Esophagus (tissue), 2 donors: ENCODE results near the gene SHISAL2A. TPM values are rescaled to one million over a fixed set of nuclear protein-coding genes. Genes with fewer than 3 reads are reported as not detected.
"Not testable (repeated sequence)": the region's sequence is repeated elsewhere in the genome, so short reads cannot be mapped to it uniquely, and the experiment has no call there.

Experiments
- H3K27ac ChIP-seq, 2 donors: one replicate each; pipeline ENCODE4 v1.5.1; 2013; ENCODE audit warnings: low read depth in 2 of 2, mild to moderate bottlenecking in 2 of 2, inconsistent platforms in 1 of 2, low read length in 1 of 2, moderate library complexity in 1 of 2
- H3K27me3 ChIP-seq, 2 donors: one replicate each; pipeline ENCODE4 v1.6.1; 2013; ENCODE audit warnings: low read length in 2 of 2, control low read depth in 1 of 2, mild to moderate bottlenecking in 1 of 2; ENCODE audit not compliant: insufficient read depth in 2 of 2, control insufficient read depth in 1 of 2
- H3K36me3 ChIP-seq, 2 donors: one replicate each; pipeline ENCODE4 v1.6.1; 2013; ENCODE audit warnings: low read length in 1 of 2; ENCODE audit not compliant: control insufficient read depth in 2 of 2, insufficient read depth in 2 of 2
- H3K4me1 ChIP-seq, 2 donors: one replicate each; pipeline ENCODE4 v1.6.1; 2013; ENCODE audit warnings: low read length in 1 of 2; ENCODE audit not compliant: control insufficient read depth in 2 of 2, insufficient read depth in 2 of 2
- H3K4me3 ChIP-seq, 2 donors: one replicate each; pipeline ENCODE4 v1.5.1; 2013; ENCODE audit warnings: low read length in 2 of 2, mild to moderate bottlenecking in 2 of 2, low read depth in 1 of 2, moderate library complexity in 1 of 2
- H3K9me3 ChIP-seq, 2 donors: one replicate each; pipeline ENCODE4 v1.6.1; 2013; ENCODE audit warnings: mild to moderate bottlenecking in 2 of 2, low read depth in 1 of 2, low read length in 1 of 2, moderate library complexity in 1 of 2; ENCODE audit not compliant: control insufficient read depth in 2 of 2, insufficient read depth in 1 of 2
- WGBS, 2 donors: extraction: QIAGEN DNeasy Blood & Tissue Kit; methylation state at CpG; one replicate each; pipeline ENCODE4 v1.1.7; 2013; 5-methylcytosine and 5-hydroxymethylcytosine counted together
- polyA plus RNA-seq, 2 donors: library from polyadenylated mRNA; stranded (reverse); fragments of 200-250 nt; gene quantifications; one replicate each; pipeline ENCODE4 v1.2.3, GENCODE V29; 2013
- donor health status: healthy with polysubstance abuse.
- donor health status: Bipolar disorder and iron deficiency.

Gene SHISAL2A
- polyA plus RNA-seq, 2 donors = 0.16 to 0.20 TPM

- no peak overlapping the region for H3K27ac ChIP-seq
- no peaks in the 10 kb centered on the region for H3K4me1 ChIP-seq
- H3K27me3 ChIP-seq = no peaks in the 10 kb centered on the region
- H3K36me3 ChIP-seq = peaks cover 3 to 6% of the 10 kb centered on the region in 2 donors
- WGBS, 2 donors = 93 to 95% methylated on average over 5 of the region's 5 CpGs
- no peak overlapping the region for H3K4me3 ChIP-seq
- no peaks in the 10 kb centered on the region for H3K9me3 ChIP-seq
These were observed 53.9 kb downstream of the SHISAL2A start for GRCh38 chr1:52686830-52687229.

- no peaks in the 10 kb centered on the region for H3K4me1 ChIP-seq
- no peak overlapping the region for H3K27ac ChIP-seq
- H3K36me3 ChIP-seq = peaks cover 10 to 11% of the 10 kb centered on the region in 2 donors
- H3K9me3 ChIP-seq = no peaks in the 10 kb centered on the region
- WGBS, 2 donors = 98 to 99% methylated on average over 3 of the region's 3 CpGs
- H3K27me3 ChIP-seq = no peaks in the 10 kb centered on the region
- no peak overlapping the region for H3K4me3 ChIP-seq
These were observed 58.9 kb downstream of the SHISAL2A start for GRCh38 chr1:52691821-52692220.

GRCh38 chr1:52692697-52693096, 59.7 kb downstream of the SHISAL2A start:
- 94 to 98% methylated on average over 4 of the region's 4 CpGs for whole genome bisulfite sequencing, 2 donors
- Histone ChIP-seq H3K4me1 (no peaks in the 10 kb centered on the region), H3K4me3 (no peak overlapping the region), H3K27me3 (no peaks in the 10 kb centered on the region), H3K9me3 (no peaks in the 10 kb centered on the region), H3K36me3 (peaks cover 8 to 10% of the 10 kb centered on the region in 2 donors), H3K27ac (no peak overlapping the region)

GRCh38 chr1:52693351-52693750, 60.4 kb downstream of the SHISAL2A start:
- H3K27me3 ChIP-seq, H3K4me3 ChIP-seq, H3K4me1 ChIP-seq, H3K36me3 ChIP-seq, H3K9me3 ChIP-seq, H3K27ac ChIP-seq: not testable (repeated sequence)
- 92 to 99% methylated on average over 10 of the region's 10 CpGs for WGBS, 2 donors

GRCh38 chr1:52693843-52694242, 60.9 kb downstream of the SHISAL2A start:
- no peaks in the 10 kb centered on the region for H3K9me3 ChIP-seq
- WGBS, 2 donors = 100% methylated on average over 1 of the region's 1 CpG

GRCh38 chr1:52695627-52696026, 62.7 kb downstream of the SHISAL2A start:
- Histone ChIP-seq H3K4me3 (no peak overlapping the region), H3K9me3 (no peaks in the 10 kb centered on the region), H3K4me1 (no peaks in the 10 kb centered on the region), H3K27me3 (no peaks in the 10 kb centered on the region), H3K36me3 (peaks cover 5 to 7% of the 10 kb centered on the region in 2 donors), H3K27ac (no peak overlapping the region)
- WGBS, 2 donors = 95 to 96% methylated on average over 7 of the region's 7 CpGs

More at GRCh38 chr1:52693843-52694242, 60.9 kb downstream of the SHISAL2A start:
- Histone ChIP-seq H3K27me3 (no peaks in the 10 kb centered on the region), H3K36me3 (peaks cover 5 to 7% of the 10 kb centered on the region in 2 donors), H3K4me1 (no peaks in the 10 kb centered on the region), H3K27ac (no peak overlapping the region), H3K4me3 (no peak overlapping the region)

GRCh38 chr1:52697795-52698674, 65.1 kb downstream of the SHISAL2A start, which contains the start of gene COA7:
Gene COA7, minus strand, starts transcription at chr1:52698347. Its CDS starts 21 bp downstream, at chr1:52698326.
- no peaks in the 10 kb centered on the region for H3K9me3 ChIP-seq
- peak within 1 kb of the TSS; percentile 76 to 86 for H3K4me3 ChIP-seq
- 2% methylated on average over 58 to 68 of the region's 68 CpGs for WGBS, 2 donors
- no peaks in the 10 kb centered on the region for H3K4me1 ChIP-seq
- peak within 1 kb of the TSS; percentile 82 to 91 for H3K27ac ChIP-seq
- H3K36me3 ChIP-seq = no peaks in the 10 kb centered on the region
- no peaks in the 10 kb centered on the region for H3K27me3 ChIP-seq

GRCh38 chr1:52702886-52703787, 70.2 kb downstream of the SHISAL2A start:
- Histone ChIP-seq H3K27ac (peak overlapping the region; percentile 82 to 96), H3K9me3 (no peaks in the 10 kb centered on the region), H3K4me1 (no peaks in the 10 kb centered on the region), H3K36me3 (no peaks in the 10 kb centered on the region), H3K4me3 (peak overlapping the region; percentile 60 to 65), H3K27me3 (no peaks in the 10 kb centered on the region)
- WGBS, 2 donors = 5 to 6% methylated on average over 35 of the region's 35 CpGs

GRCh38 chr1:52706136-52706670, 73.2 kb downstream of the SHISAL2A start:
- Histone ChIP-seq H3K27me3 (no peaks in the 10 kb centered on the region), H3K27ac (no peak overlapping the region), H3K4me3 (no peak overlapping the region), H3K9me3 (no peaks in the 10 kb centered on the region), H3K36me3 (no peaks in the 10 kb centered on the region), H3K4me1 (no peaks in the 10 kb centered on the region)
- 71 to 72% methylated on average over 6 of the region's 6 CpGs for WGBS, 2 donors
